ENCODE measurements around the gene SLC66A3.

The SLC66A3 gene

GRCh38 chr2:11213090-11213638, 57.9 kb downstream of the SLC66A3 start:
- H3K4me3 ChIP-seq (ENCODE audit: low read depth, low read length) = no peak overlapping the region
- TF ChIP-seq CTCF (IDR thresholded peaks at IDR 0.05; ENCODE audit: low read depth, low read length) = no peak

- no peak for TF ChIP-seq CTCF (IDR thresholded peaks at IDR 0.05; ENCODE audit: low read depth, low read length)
Measured at GRCh38 chr2:11213975-11214374, 58.7 kb downstream of the SLC66A3 start.

GRCh38 chr2:11214770-11215169, 59.5 kb downstream of the SLC66A3 start:
- H3K4me3 ChIP-seq (ENCODE audit: low read depth, low read length) = no peak overlapping the region
- no peak for TF ChIP-seq CTCF (IDR thresholded peaks at IDR 0.05; ENCODE audit: low read depth, low read length)

More at GRCh38 chr2:11213975-11214374, 58.7 kb downstream of the SLC66A3 start:
- H3K4me3 ChIP-seq (ENCODE audit: low read depth, low read length) = no peak overlapping the region

GRCh38 chr2:11215407-11215806, 60.1 kb downstream of the SLC66A3 start:
- no peak overlapping the region for H3K4me3 ChIP-seq (ENCODE audit: low read depth, low read length)
- no peak for TF ChIP-seq CTCF (IDR thresholded peaks at IDR 0.05; ENCODE audit: low read depth, low read length)

- no peak overlapping the region for H3K4me3 ChIP-seq (ENCODE audit: low read depth, low read length)
- no peak for TF ChIP-seq CTCF (IDR thresholded peaks at IDR 0.05; ENCODE audit: low read depth, low read length)
Measured at GRCh38 chr2:11220445-11220844, 65.2 kb downstream of the SLC66A3 start.

GRCh38 chr2:11222845-11223244, 67.6 kb downstream of the SLC66A3 start:
- no peak for TF ChIP-seq CTCF (IDR thresholded peaks at IDR 0.05; ENCODE audit: low read depth, low read length)
- no peak overlapping the region for H3K4me3 ChIP-seq (ENCODE audit: low read depth, low read length)

- no peak overlapping the region for H3K4me3 ChIP-seq (ENCODE audit: low read depth, low read length)
- TF ChIP-seq CTCF (IDR thresholded peaks at IDR 0.05; ENCODE audit: low read depth, low read length) = no peak
Measured at GRCh38 chr2:11224887-11225286, 69.6 kb downstream of the SLC66A3 start.
